Osteocyte (in vitro differentiated cells): ENCODE data around the gene CREB3L1. TPM values are rescaled to one million over a fixed set of nuclear protein-coding genes. Genes with fewer than 3 reads are reported as not detected.

Source experiments
- DNase-seq: peaks from one replicate; pipeline ENCODE4 v3.0.0; 2021; ENCODE audit warnings: mixed read lengths; ENCODE audit not compliant: unreplicated experiment; ENCODE audit errors: extremely low spot score
- H3K27ac Mint-ChIP-seq: one replicate; pipeline ENCODE4 v1.8.0; 2021; ENCODE audit warnings: mild to moderate bottlenecking, mixed read lengths; ENCODE audit not compliant: unreplicated experiment
- H3K27me3 Mint-ChIP-seq: one replicate; pipeline ENCODE4 v1.8.0; 2021; ENCODE audit warnings: mixed read lengths; ENCODE audit not compliant: unreplicated experiment
- H3K36me3 Mint-ChIP-seq: one replicate; pipeline ENCODE4 v1.8.0; 2021; ENCODE audit warnings: mixed read lengths; ENCODE audit not compliant: unreplicated experiment
- H3K4me1 Mint-ChIP-seq: one replicate; pipeline ENCODE4 v1.8.0; 2021; ENCODE audit warnings: mixed read lengths; ENCODE audit not compliant: unreplicated experiment
- H3K4me3 Mint-ChIP-seq: one replicate; pipeline ENCODE4 v1.8.0; 2021; ENCODE audit warnings: mild to moderate bottlenecking, moderate library complexity, mixed read lengths; ENCODE audit not compliant: unreplicated experiment
- H3K9me3 Mint-ChIP-seq: one replicate; pipeline ENCODE4 v1.8.0; 2021; ENCODE audit warnings: mixed read lengths; ENCODE audit not compliant: unreplicated experiment
- total RNA-seq: library from RNA; stranded (reverse); gene quantifications from 2 replicates; pipeline ENCODE4 v1.2.1, GENCODE V29; 2021
- TF ChIP-seq, protein P1 (sequence below): fragments of 200-600 bp; sonication (generic); IDR thresholded peaks from 2 replicates; pipeline ENCODE4 v1.5.0; 2021; ENCODE audit warnings: antibody characterized with exemption, mild to moderate bottlenecking, moderate library complexity

CREB3L1 gene
- total RNA-seq, 1 donor from 2014 or later: 77.0 TPM

DNA sequence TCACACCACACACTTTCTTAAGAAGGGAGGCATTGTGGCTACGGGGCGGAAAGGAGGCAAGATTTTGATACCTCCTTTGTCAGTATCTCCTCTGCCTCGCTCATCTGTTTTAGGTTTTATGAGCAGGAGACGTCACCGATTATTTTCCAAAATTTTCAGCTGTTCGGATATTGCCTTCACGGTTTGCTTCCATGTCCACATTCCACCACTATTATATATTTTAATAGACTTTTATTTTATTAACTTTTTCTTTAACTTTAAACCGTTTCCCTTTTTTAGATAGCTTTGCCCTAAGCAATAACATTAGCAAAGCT lies 33.7 kb upstream of the CREB3L1 start:
- TF ChIP-seq, protein P1, sequence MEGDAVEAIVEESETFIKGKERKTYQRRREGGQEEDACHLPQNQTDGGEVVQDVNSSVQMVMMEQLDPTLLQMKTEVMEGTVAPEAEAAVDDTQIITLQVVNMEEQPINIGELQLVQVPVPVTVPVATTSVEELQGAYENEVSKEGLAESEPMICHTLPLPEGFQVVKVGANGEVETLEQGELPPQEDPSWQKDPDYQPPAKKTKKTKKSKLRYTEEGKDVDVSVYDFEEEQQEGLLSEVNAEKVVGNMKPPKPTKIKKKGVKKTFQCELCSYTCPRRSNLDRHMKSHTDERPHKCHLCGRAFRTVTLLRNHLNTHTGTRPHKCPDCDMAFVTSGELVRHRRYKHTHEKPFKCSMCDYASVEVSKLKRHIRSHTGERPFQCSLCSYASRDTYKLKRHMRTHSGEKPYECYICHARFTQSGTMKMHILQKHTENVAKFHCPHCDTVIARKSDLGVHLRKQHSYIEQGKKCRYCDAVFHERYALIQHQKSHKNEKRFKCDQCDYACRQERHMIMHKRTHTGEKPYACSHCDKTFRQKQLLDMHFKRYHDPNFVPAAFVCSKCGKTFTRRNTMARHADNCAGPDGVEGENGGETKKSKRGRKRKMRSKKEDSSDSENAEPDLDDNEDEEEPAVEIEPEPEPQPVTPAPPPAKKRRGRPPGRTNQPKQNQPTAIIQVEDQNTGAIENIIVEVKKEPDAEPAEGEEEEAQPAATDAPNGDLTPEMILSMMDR: no peak
- no peak for DNase-seq
- H3K36me3 Mint-ChIP-seq: no peaks in the 10 kb centered on the region
- no peaks in the 10 kb centered on the region for H3K27me3 Mint-ChIP-seq
- peak overlapping the region; percentile 80 for H3K4me3 Mint-ChIP-seq
- H3K9me3 Mint-ChIP-seq: no peaks in the 10 kb centered on the region
- H3K27ac Mint-ChIP-seq: peak overlapping the region; percentile 100
- peaks cover 76% of the 10 kb centered on the region for H3K4me1 Mint-ChIP-seq

DNA sequence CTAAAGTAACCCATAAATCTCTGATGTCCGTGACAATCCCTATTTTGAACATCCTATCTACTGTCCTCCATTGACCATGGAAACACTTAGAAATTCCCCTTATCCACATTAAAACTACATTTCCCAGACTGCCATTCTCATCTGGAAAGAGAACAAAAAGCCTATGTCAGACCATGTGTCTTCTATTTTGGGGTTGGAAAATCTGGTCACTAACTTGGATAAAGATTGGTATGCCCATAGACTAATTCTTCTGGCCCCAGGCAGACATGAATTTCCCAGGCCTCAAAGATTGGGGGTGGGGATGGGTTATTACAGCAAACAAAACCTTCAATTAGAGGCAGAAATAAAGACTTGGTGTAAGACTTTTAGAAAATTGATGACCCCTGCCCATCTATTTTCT lies 30.9 kb upstream of the CREB3L1 start:
- H3K36me3 Mint-ChIP-seq: no peaks in the 10 kb centered on the region
- H3K27ac Mint-ChIP-seq: peak overlapping the region; percentile 61
- TF ChIP-seq, protein P1: no peak
- DNase-seq: no peak
- no peaks in the 10 kb centered on the region for H3K9me3 Mint-ChIP-seq
- H3K4me3 Mint-ChIP-seq: no peak overlapping the region
- no peaks in the 10 kb centered on the region for H3K27me3 Mint-ChIP-seq
- peaks cover 70% of the 10 kb centered on the region for H3K4me1 Mint-ChIP-seq

DNA sequence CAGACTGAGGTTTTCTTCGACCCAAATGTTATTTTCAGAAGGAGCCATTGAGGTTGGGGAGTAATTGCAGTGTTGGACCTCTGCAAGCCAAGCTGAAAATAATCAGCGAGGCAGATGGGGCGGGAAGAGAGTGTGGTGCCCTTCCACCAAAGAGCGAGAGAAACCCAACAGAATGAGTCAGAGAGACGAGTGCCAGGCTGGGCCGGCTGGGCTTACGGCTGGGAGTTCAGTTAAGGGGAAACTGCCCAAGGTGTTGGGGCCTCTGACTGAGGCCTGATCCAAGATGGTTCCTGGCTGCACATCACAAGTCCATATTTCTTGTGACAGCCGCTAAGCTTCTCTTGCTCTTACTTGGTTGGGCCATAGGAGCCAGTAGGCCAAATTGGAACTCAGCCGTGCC lies 30.4 kb upstream of the CREB3L1 start:
- TF ChIP-seq, protein P1: no peak
- DNase-seq: no peak
- peaks cover 68% of the 10 kb centered on the region for H3K4me1 Mint-ChIP-seq
- no peaks in the 10 kb centered on the region for H3K9me3 Mint-ChIP-seq
- H3K27ac Mint-ChIP-seq: peak overlapping the region; percentile 61
- no peaks in the 10 kb centered on the region for H3K36me3 Mint-ChIP-seq
- H3K4me3 Mint-ChIP-seq: no peak overlapping the region
- H3K27me3 Mint-ChIP-seq: no peaks in the 10 kb centered on the region

DNA sequence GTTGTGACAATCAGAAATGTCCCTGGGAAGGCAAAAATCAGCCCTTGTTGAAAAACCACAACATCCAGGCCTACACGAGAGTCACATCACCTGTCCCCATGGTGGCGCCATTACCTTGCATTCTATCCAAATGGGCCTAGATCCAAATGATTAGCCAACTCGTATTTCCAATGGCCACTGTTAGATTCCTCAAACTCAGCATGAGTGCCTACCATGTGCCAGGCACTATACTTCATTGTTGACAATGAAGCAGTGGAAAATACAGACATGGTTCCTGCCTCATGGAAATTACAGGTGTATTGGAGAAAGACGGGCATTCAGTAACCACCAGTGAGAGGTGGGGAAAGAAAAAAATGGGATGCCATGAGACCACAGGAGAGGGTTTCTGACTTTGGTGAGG lies 29.8 kb upstream of the CREB3L1 start:
- Mint-ChIP-seq H3K27ac (peak overlapping the region; percentile 88), H3K4me1 (peaks cover 67% of the 10 kb centered on the region), H3K4me3 (no peak overlapping the region), H3K36me3 (no peaks in the 10 kb centered on the region), H3K27me3 (no peaks in the 10 kb centered on the region), H3K9me3 (no peaks in the 10 kb centered on the region)
- TF ChIP-seq, protein P1: peak; percentile 30
- no peak for DNase-seq

DNA sequence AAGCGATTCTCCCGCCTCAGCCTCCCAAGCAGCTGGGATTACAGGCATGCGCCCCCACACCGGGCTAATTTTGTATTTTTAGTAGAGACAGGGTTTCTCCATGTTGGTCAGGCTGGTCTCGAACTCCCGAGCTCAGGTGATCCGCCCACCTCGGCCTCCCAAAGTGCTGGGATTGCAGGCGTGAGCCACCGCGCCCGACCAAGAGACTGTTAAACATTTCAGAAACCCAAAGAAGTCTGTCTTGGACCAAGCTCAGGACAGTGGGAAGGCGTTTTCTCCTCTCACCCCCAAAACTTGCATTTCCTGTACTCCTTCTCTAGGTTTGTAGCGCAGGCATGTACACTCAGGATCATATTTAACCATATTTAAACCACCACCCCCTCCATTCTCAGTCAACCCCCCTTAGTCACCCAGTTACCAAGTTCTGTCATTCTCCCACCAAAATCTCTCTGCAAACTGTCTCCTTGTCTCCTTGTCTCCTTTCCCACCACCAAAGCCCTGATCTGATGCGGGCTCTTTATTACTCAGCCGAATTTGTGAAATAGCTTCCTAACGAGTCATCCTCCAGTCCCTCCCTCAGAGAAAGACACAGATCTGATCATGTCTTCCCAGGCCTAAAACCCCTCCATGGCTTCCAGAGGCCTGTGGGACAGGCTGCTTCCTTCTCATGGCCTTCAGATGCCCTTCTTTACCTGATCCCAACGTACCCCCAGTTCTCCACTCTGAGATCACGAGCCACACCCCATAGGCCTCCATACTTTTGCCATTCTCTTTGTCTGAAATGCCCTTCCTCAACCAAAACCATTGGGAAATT lies 29.0 kb upstream of the CREB3L1 start:
- peak overlapping the region; percentile 88 for H3K27ac Mint-ChIP-seq
- TF ChIP-seq, protein P1: no peak
- peaks cover 66% of the 10 kb centered on the region for H3K4me1 Mint-ChIP-seq
- H3K9me3 Mint-ChIP-seq: no peaks in the 10 kb centered on the region
- no peak overlapping the region for H3K4me3 Mint-ChIP-seq
- no peaks in the 10 kb centered on the region for H3K36me3 Mint-ChIP-seq
- no peak for DNase-seq
- no peaks in the 10 kb centered on the region for H3K27me3 Mint-ChIP-seq
